Tibial nerve (tissue), 4 donors: ENCODE measurements around the gene ZNF814. TPM values are rescaled to one million over a fixed set of nuclear protein-coding genes. Genes with fewer than 3 reads are reported as not detected.
A peak's percentile ranks its signal among the peaks of the same experiment; 100 is the strongest.

ENCODE experiments used
- DNase-seq, 2 donors: peaks; one replicate each; pipeline ENCODE4 v3.0.0-alpha.2; 2019; ENCODE audit warnings: low spot score in 2 of 2
- H3K27ac ChIP-seq, 4 donors: fragments of 200-600 bp; sonication (generic) in 3 of 4; one replicate each; pipeline ENCODE4 v1.5.1; 2017 to 2019; ENCODE audit warnings: mild to moderate bottlenecking in 1 of 4
- H3K27me3 ChIP-seq, 2 donors: fragments of 200-600 bp; sonication (generic) in 1 of 2; one replicate each; pipeline versions ENCODE4 v1.5.1 to v1.6.0; 2017 to 2019
- H3K36me3 ChIP-seq, 3 donors: fragments of 200-600 bp; sonication (generic); one replicate each; pipeline ENCODE4 v1.5.1; 2018 to 2019
- H3K4me1 ChIP-seq, 4 donors: fragments of 200-600 bp; sonication (generic) in 3 of 4; one replicate each; pipeline ENCODE4 v1.5.1; 2017 to 2019
- H3K4me3 ChIP-seq, 4 donors: fragments of 200-600 bp; sonication (generic) in 3 of 4; one replicate each; pipeline ENCODE4 v1.5.1; 2017 to 2019; ENCODE audit warnings: mild to moderate bottlenecking in 1 of 4, moderate library complexity in 1 of 4
- H3K9me3 ChIP-seq, 4 donors: fragments of 200-600 bp; sonication (generic) in 3 of 4; one replicate each; pipeline ENCODE4 v1.5.1; 2017 to 2019
- CTCF ChIP-seq, 5 experiments: fragments of 200-600 bp in 3 of 5; fragments of 450-650 bp in 2 of 5; sonication (generic) in 3 of 5; IDR thresholded peaks; one replicate each; pipeline ENCODE4 v1.5.1; 2016 to 2019; ENCODE audit warnings: antibody characterized with exemption in 5 of 5, mild to moderate bottlenecking in 3 of 5, moderate library complexity in 2 of 5
- EP300 ChIP-seq, 2 donors: sonication (generic); formaldehyde crosslinking; IDR thresholded peaks; one replicate each; pipeline ENCODE4 v1.6.1; 2017; ENCODE audit warnings: antibody characterized with exemption in 2 of 2, mild to moderate bottlenecking in 1 of 2
- POLR2A ChIP-seq, 2 donors: fragments of 450-650 bp; IDR thresholded peaks; one replicate each; pipeline ENCODE4 v1.6.1; 2017; ENCODE audit warnings: antibody characterized with exemption in 2 of 2, mild to moderate bottlenecking in 2 of 2, moderate library complexity in 2 of 2
- WGBS, 2 donors: methylation state at CpG; one replicate each; pipeline ENCODE4 v1.1.5; 2018; 5-methylcytosine and 5-hydroxymethylcytosine counted together
- total RNA-seq, 4 donors: library from RNA; depleted of rRNA; stranded (reverse); fragments of >200 nt; gene quantifications; one replicate each; pipeline ENCODE4 v1.1.0, GENCODE V29; 2016

ZNF814 gene
- 10 to 100 TPM in 2 of 4 donors, 1 to 10 TPM in 2; 4.6 to 32.3 (median 8.2) TPM for total RNA-seq

DNA sequence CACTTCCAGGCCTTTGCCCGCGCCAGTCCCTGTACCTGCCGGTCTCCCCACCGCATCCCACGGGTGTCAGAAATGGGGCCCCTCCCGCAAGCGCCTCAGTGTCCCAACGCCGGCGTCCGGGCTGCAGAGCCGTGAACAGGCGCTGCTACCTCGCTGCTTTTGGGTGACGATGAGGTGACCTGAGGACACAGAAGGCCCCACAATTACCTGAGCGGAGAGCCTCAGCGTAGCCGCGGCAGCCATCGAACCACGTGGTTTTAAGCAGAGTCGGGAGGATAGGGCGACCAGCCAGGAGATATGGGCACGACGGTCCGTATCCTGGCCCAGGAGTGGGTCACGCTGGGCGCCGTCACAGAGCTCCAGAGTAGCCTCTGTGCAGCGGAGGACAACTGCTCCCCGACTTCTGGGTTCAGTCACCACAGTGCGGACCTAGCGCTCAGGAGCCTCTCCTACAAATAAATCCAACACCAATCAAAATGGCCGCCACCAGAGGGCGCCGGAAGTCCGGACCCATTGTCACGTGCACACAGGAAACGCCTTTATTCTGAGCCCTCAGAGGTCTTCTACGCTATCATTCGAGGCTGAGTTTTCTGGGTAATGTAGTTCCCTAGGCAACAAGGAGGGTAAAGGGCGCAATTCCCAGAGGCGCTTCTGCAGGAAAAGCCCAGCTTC is at the start of gene ZNF814:
Gene ZNF814 (minus strand): TSS at position 478 of the 672 bp plus-strand sequence. CDS start 235 bp downstream, at position 243.
- WGBS, 2 donors: 1 to 3% methylated on average over 37 to 43 of the region's 43 CpGs
- H3K27ac ChIP-seq: peak within 1 kb of the TSS in 2 of 4 donors; percentile 56 to 64

DNA sequence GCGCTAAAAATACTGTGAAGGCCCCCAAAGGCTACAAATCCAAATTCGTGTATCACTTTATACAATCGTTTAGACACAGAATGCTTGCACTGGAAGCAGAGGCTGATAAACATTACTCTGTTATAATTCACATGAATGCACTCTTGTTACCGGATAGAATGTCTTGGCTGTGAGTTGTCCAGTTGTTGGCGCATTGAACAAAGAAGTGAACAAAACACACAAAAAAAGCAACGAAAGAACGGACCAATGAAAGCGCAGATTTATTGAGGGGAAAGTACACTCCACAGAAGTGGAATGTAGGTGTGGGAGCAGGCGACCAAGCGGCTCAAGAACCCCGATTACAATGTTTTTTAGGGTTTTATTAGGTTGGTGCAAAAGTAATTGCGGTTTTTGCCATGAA is 46.9 kb upstream of the ZNF814 start:
- Histone ChIP-seq H3K27me3 (no peaks in the 10 kb centered on the region), H3K36me3 (peaks cover 0 to 78% (median 0%) of the 10 kb centered on the region in 3 donors), H3K9me3 (peaks cover 0 to 100% (median 29%) of the 10 kb centered on the region in 4 donors), H3K4me3 (peak overlapping the region in 2 of 4 donors; percentile 54 to 64), H3K4me1 (peaks cover 0 to 7% (median 0%) of the 10 kb centered on the region in 4 donors), H3K27ac (peak overlapping the region in 1 of 4 donors; percentile 75)
- TF ChIP-seq POLR2A (IDR thresholded peaks at IDR 0.05) (no peak), EP300 (IDR thresholded peaks at IDR 0.05) (no peak), CTCF (IDR thresholded peaks at IDR 0.05) (no peak)
- WGBS, 2 donors: 61 to 68% methylated on average over 12 of the region's 12 CpGs
- no peak for DNase-seq

More for the DNA sequence above, at the start of gene ZNF814:
- no peaks in the 10 kb centered on the region for H3K27me3 ChIP-seq
- peak in 2 of 5 experiments; percentile 13 to 35 for TF ChIP-seq CTCF (IDR thresholded peaks at IDR 0.05)
- TF ChIP-seq EP300 (IDR thresholded peaks at IDR 0.05): no peak
- TF ChIP-seq POLR2A (IDR thresholded peaks at IDR 0.05): no peak
- H3K4me1 ChIP-seq: no peaks in the 10 kb centered on the region
- peak; percentile 46 to 73 for DNase-seq
- peaks cover 0 to 97% (median 8%) of the 10 kb centered on the region in 4 donors for H3K9me3 ChIP-seq
- peaks cover 0 to 86% (median 0%) of the 10 kb centered on the region in 3 donors for H3K36me3 ChIP-seq
- peak within 1 kb of the TSS; percentile 32 to 72 (median 49) for H3K4me3 ChIP-seq

- TF ChIP-seq EP300 (IDR thresholded peaks at IDR 0.05): peak in 1 of 2 donors; percentile 41
- no peak for TF ChIP-seq CTCF (IDR thresholded peaks at IDR 0.05)
- TF ChIP-seq POLR2A (IDR thresholded peaks at IDR 0.05): no peak
- peak within 1 kb of the TSS in 3 of 4 donors; percentile 67 to 80 (median 75) for H3K27ac ChIP-seq
- no peaks in the 10 kb centered on the region for H3K27me3 ChIP-seq
- peaks cover 0 to 100% (median 32%) of the 10 kb centered on the region in 4 donors for H3K9me3 ChIP-seq
- H3K4me1 ChIP-seq: peaks cover 0 to 7% (median 0%) of the 10 kb centered on the region in 4 donors
- peaks cover 0 to 78% (median 0%) of the 10 kb centered on the region in 3 donors for H3K36me3 ChIP-seq
- WGBS, 2 donors: 2 to 4% methylated on average over 46 to 54 of the region's 54 CpGs
- peak in 1 of 2 donors; percentile 37 for DNase-seq
- H3K4me3 ChIP-seq: peak within 1 kb of the TSS; percentile 30 to 64 (median 48)
Observed at GRCh38 chr19:57934820-57935665, 46.2 kb upstream of the ZNF814 start, which contains the start of gene ZNF418. Gene ZNF418 (minus strand): TSS chr19:57935402. CDS start chr19:57933822, 1,580 bp downstream.

DNA sequence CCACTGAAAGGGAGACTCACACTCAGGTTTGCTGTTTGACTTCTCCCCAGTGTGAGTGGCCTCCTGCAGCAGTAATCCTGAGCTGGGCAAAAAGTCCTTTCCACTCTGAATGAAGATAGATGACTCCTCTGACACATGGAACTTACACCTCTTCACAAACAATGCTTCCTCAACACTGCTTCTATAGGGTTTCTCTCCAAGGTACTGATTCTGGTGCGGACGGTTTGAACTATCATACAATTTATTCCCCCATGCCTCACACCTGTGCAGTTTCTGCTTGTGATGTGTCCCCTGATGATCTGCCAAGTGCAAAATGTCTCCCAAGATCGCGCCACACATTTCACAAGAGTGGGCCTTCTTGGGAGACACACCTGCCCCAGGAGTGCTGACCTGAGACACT is 38.8 kb upstream of the ZNF814 start:
- no peaks in the 10 kb centered on the region for H3K27me3 ChIP-seq
- H3K4me3 ChIP-seq: no peak overlapping the region
- TF ChIP-seq POLR2A (IDR thresholded peaks at IDR 0.05): no peak
- TF ChIP-seq CTCF (IDR thresholded peaks at IDR 0.05): no peak
- no peak for TF ChIP-seq EP300 (IDR thresholded peaks at IDR 0.05)
- peaks cover 0 to 98% (median 36%) of the 10 kb centered on the region in 4 donors for H3K9me3 ChIP-seq
- no peak overlapping the region for H3K27ac ChIP-seq
- DNase-seq: no peak
- H3K4me1 ChIP-seq: no peaks in the 10 kb centered on the region
- WGBS, 2 donors: 98 to 99% methylated on average over 4 of the region's 4 CpGs
- H3K36me3 ChIP-seq: peaks cover 0 to 99% (median 0%) of the 10 kb centered on the region in 3 donors
